HEK293T (cell line): ENCODE data around the gene LRRC72.

Source experiments
- ELF4 ChIP-seq: fragments of 450-650 bp; IDR thresholded peaks from 2 replicates; pipeline ENCODE4 v1.6.1; 2017; ENCODE audit warnings: antibody characterized with exemption
- FOXM1 ChIP-seq: fragments of 450-650 bp; IDR thresholded peaks from 2 replicates; pipeline ENCODE4 v1.6.1; 2017; ENCODE audit warnings: mild to moderate bottlenecking, borderline replicate concordance
- HDGF ChIP-seq: fragments of 450-650 bp; IDR thresholded peaks from 2 replicates; pipeline ENCODE4 v1.6.1; 2017; ENCODE audit warnings: antibody characterized with exemption, borderline replicate concordance
- L3MBTL2 ChIP-seq: fragments of 450-650 bp; conservative IDR thresholded peaks from 2 replicates; pipeline ENCODE4 v1.6.1; 2016; ENCODE audit warnings: mild to moderate bottlenecking
- LEF1 ChIP-seq: fragments of 450-650 bp; IDR thresholded peaks from 2 replicates; pipeline ENCODE4 v1.6.1; 2017; ENCODE audit warnings: mild to moderate bottlenecking, borderline replicate concordance
- NFRKB ChIP-seq: fragments of 450-650 bp; IDR thresholded peaks from 2 replicates; pipeline ENCODE4 v1.6.1; 2016; ENCODE audit warnings: mild to moderate bottlenecking, moderate library complexity
- SP1 ChIP-seq: fragments of 450-650 bp; IDR thresholded peaks from 2 replicates; pipeline ENCODE4 v1.6.1; 2017
- TARDBP ChIP-seq: fragments of 450-650 bp; IDR thresholded peaks from 2 replicates; pipeline ENCODE4 v1.6.1; 2016
- TF ChIP-seq, protein P1 (sequence below): fragments of 450-650 bp; IDR thresholded peaks from 2 replicates; pipeline ENCODE4 v1.6.1; 2016

DNA sequence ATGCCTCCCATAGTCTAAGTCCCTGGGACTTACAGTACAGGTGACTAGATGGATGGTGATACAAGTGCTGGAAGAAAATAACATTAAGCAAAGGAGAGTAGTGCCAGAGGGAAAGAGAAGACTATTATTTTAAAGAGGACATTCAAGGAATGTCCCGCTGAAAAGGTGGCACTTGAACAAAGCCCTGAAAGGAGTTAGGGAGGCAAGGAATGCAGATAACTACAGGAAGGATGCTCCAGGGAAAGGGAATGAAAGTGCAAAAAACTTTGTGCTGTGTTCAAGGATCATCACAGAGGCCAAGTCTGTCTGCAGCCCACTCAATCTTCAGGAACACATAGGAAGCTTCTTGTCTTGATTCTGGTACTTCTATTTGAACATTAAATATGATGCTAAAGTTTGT, 104.0 kb downstream of the LRRC72 start:
- no peak for TF ChIP-seq FOXM1
- no peak for TF ChIP-seq SP1
- TF ChIP-seq LEF1: no peak
- TF ChIP-seq NFRKB: no peak
- TF ChIP-seq TARDBP: no peak
- TF ChIP-seq, protein P1, sequence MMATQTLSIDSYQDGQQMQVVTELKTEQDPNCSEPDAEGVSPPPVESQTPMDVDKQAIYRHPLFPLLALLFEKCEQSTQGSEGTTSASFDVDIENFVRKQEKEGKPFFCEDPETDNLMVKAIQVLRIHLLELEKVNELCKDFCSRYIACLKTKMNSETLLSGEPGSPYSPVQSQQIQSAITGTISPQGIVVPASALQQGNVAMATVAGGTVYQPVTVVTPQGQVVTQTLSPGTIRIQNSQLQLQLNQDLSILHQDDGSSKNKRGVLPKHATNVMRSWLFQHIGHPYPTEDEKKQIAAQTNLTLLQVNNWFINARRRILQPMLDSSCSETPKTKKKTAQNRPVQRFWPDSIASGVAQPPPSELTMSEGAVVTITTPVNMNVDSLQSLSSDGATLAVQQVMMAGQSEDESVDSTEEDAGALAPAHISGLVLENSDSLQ: no peak
- no peak for TF ChIP-seq L3MBTL2
- no peak for TF ChIP-seq ELF4
- TF ChIP-seq HDGF: no peak
